ENCODE measurements around the gene MPIG6B. TPM values are rescaled to one million over a fixed set of nuclear protein-coding genes. Genes with fewer than 3 reads are reported as not detected.

Gene MPIG6B
- total and polyA plus RNA-seq, 2 experiments from 2014 or later: not detected

GRCh38 chr6:31689249-31690110 is 33.7 kb upstream of the MPIG6B start:
- Histone ChIP-seq H3K27ac (no peak overlapping the region), H3K4me1 (ENCODE audit: low read depth) (no peaks in the 10 kb centered on the region), H3K36me3 (peaks cover 47% of the 10 kb centered on the region), H3K4me3 (no peak overlapping the region), H3K27me3 (no peaks in the 10 kb centered on the region), H3K9me3 (ENCODE audit: low read depth) (no peaks in the 10 kb centered on the region)
- no peak for DNase-seq (ENCODE audit: low read depth in 1 of 2, low spot score in 1 of 2)
- TF ChIP-seq CTCF (IDR thresholded peaks at IDR 0.05; ENCODE audit: low read depth, low read length): peak; percentile 39

GRCh38 chr6:31690231-31691077 is 32.7 kb upstream of the MPIG6B start:
- DNase-seq (ENCODE audit: low read depth in 1 of 2, low spot score in 1 of 2): peak in 1 of 2 donors; percentile 22
- TF ChIP-seq CTCF (IDR thresholded peaks at IDR 0.05; ENCODE audit: low read depth, low read length): no peak
- no peaks in the 10 kb centered on the region for H3K27me3 ChIP-seq
- no peak overlapping the region for H3K4me3 ChIP-seq
- H3K9me3 ChIP-seq (ENCODE audit: low read depth): no peaks in the 10 kb centered on the region
- no peaks in the 10 kb centered on the region for H3K4me1 ChIP-seq (ENCODE audit: low read depth)
- H3K27ac ChIP-seq: no peak overlapping the region
- H3K36me3 ChIP-seq: peaks cover 54% of the 10 kb centered on the region

- no peak for TF ChIP-seq CTCF (IDR thresholded peaks at IDR 0.05; ENCODE audit: low read depth, low read length)
- Histone ChIP-seq H3K9me3 (ENCODE audit: low read depth) (no peaks in the 10 kb centered on the region), H3K27ac (no peak overlapping the region), H3K36me3 (peaks cover 50% of the 10 kb centered on the region), H3K27me3 (no peaks in the 10 kb centered on the region), H3K4me1 (ENCODE audit: low read depth) (no peaks in the 10 kb centered on the region), H3K4me3 (no peak overlapping the region)
- DNase-seq (ENCODE audit: low read depth in 1 of 2, low spot score in 1 of 2): no peak
Observed at GRCh38 chr6:31691078-31691463, 32.1 kb upstream of the MPIG6B start.

- no peak for TF ChIP-seq CTCF (IDR thresholded peaks at IDR 0.05; ENCODE audit: low read depth, low read length)
- no peak overlapping the region for H3K27ac ChIP-seq
- peaks cover 50% of the 10 kb centered on the region for H3K36me3 ChIP-seq
Observed at GRCh38 chr6:31691564-31692108, 31.5 kb upstream of the MPIG6B start.

GRCh38 chr6:31692353-31692752 is 30.8 kb upstream of the MPIG6B start:
- peaks cover 44% of the 10 kb centered on the region for H3K36me3 ChIP-seq
- no peaks in the 10 kb centered on the region for H3K4me1 ChIP-seq (ENCODE audit: low read depth)
- H3K9me3 ChIP-seq (ENCODE audit: low read depth): no peaks in the 10 kb centered on the region
- H3K4me3 ChIP-seq: no peak overlapping the region
- TF ChIP-seq CTCF (IDR thresholded peaks at IDR 0.05; ENCODE audit: low read depth, low read length): no peak
- H3K27ac ChIP-seq: no peak overlapping the region
- H3K27me3 ChIP-seq: no peaks in the 10 kb centered on the region
- DNase-seq (ENCODE audit: low read depth in 1 of 2, low spot score in 1 of 2): no peak

More at GRCh38 chr6:31691564-31692108, 31.5 kb upstream of the MPIG6B start:
- no peaks in the 10 kb centered on the region for H3K27me3 ChIP-seq
- H3K9me3 ChIP-seq (ENCODE audit: low read depth): no peaks in the 10 kb centered on the region
- no peak overlapping the region for H3K4me3 ChIP-seq
- no peak for DNase-seq (ENCODE audit: low read depth in 1 of 2, low spot score in 1 of 2)
- no peaks in the 10 kb centered on the region for H3K4me1 ChIP-seq (ENCODE audit: low read depth)

All from cardiac muscle cell (in vitro differentiated cells and primary cell).